C4-2B (cell line): ENCODE results near the gene NIT2.
"Not testable (repeated sequence)": the region's sequence is repeated elsewhere in the genome, so short reads cannot be mapped to it uniquely, and the experiment has no call there.

Experiments
- ZFX ChIP-seq: fragments of 450-650 bp; IDR thresholded peaks from 2 replicates; pipeline ENCODE4 v1.6.1; 2017
- TF ChIP-seq, protein P1 (sequence below): fragments of 450-650 bp; conservative IDR thresholded peaks from 2 replicates; pipeline ENCODE4 v1.5.1; 2017; ENCODE audit warnings: mild to moderate bottlenecking

DNA sequence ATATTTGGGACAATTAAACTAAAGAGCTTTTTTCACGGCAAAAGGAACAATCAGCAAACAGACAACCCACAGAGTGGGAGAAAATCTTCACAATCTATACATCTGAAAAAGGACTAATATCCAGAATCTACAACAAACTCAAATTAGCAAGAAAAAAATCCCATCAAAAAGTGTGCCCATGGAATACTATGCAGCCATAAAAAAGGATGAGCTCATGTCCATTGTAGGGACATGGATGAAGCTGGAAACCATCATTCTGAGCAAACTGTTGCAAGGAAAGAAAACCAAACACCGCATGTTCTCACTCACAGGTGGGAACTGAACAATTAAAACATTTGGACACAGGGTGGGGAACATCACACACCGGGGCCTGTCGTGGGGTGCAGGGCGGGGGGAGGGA lies 7.2 kb upstream of the NIT2 start:
- TF ChIP-seq, protein P1, sequence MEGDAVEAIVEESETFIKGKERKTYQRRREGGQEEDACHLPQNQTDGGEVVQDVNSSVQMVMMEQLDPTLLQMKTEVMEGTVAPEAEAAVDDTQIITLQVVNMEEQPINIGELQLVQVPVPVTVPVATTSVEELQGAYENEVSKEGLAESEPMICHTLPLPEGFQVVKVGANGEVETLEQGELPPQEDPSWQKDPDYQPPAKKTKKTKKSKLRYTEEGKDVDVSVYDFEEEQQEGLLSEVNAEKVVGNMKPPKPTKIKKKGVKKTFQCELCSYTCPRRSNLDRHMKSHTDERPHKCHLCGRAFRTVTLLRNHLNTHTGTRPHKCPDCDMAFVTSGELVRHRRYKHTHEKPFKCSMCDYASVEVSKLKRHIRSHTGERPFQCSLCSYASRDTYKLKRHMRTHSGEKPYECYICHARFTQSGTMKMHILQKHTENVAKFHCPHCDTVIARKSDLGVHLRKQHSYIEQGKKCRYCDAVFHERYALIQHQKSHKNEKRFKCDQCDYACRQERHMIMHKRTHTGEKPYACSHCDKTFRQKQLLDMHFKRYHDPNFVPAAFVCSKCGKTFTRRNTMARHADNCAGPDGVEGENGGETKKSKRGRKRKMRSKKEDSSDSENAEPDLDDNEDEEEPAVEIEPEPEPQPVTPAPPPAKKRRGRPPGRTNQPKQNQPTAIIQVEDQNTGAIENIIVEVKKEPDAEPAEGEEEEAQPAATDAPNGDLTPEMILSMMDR = not testable (repeated sequence)
- not testable (repeated sequence) for TF ChIP-seq ZFX
